Endodermal cell (in vitro differentiated cells): ENCODE measurements around the gene KDM1A. TPM values are rescaled to one million over a fixed set of nuclear protein-coding genes. Genes with fewer than 3 reads are reported as not detected.

Experiments used
- DNase-seq: peaks from one replicate; pipeline ENCODE4 v3.0.0-alpha.2; 2017
- H3K27ac ChIP-seq: 2 replicates; pipeline ENCODE4 v1.5.1; 2013; ENCODE audit warnings: mild to moderate bottlenecking, low read depth, low read length, moderate library complexity
- H3K27me3 ChIP-seq: 2 replicates; pipeline ENCODE4 v1.6.1; 2013; ENCODE audit warnings: mild to moderate bottlenecking, low read length, moderate library complexity; ENCODE audit not compliant: insufficient read depth, control insufficient read depth, poor library complexity, severe bottlenecking
- H3K36me3 ChIP-seq: 2 replicates; pipeline ENCODE4 v1.7.0; 2013; ENCODE audit warnings: mild to moderate bottlenecking, low read length, moderate library complexity; ENCODE audit not compliant: control insufficient read depth, insufficient read depth
- H3K4me1 ChIP-seq: one replicate; pipeline ENCODE4 v1.7.0; 2013; ENCODE audit warnings: low read length; ENCODE audit not compliant: control insufficient read depth, insufficient read depth
- H3K4me3 ChIP-seq: 2 replicates; pipeline ENCODE4 v1.5.1; 2013; ENCODE audit warnings: mild to moderate bottlenecking, low read length, moderate library complexity
- H3K9ac ChIP-seq: 2 replicates; pipeline ENCODE4 v1.6.1; 2013; ENCODE audit warnings: mild to moderate bottlenecking, low read length, moderate library complexity; ENCODE audit not compliant: poor library complexity, severe bottlenecking; ENCODE audit errors: extremely low read depth
- H3K9me3 ChIP-seq: 2 replicates; pipeline ENCODE4 v1.6.1; 2013; ENCODE audit warnings: mild to moderate bottlenecking, low read length, moderate library complexity; ENCODE audit not compliant: control insufficient read depth
- H3K27ac Mint-ChIP-seq: 2 replicates; pipeline ENCODE4 v1.8.0; 2020; ENCODE audit warnings: mixed read lengths
- H3K27me3 Mint-ChIP-seq: 2 replicates; pipeline ENCODE4 v1.8.0; 2021; ENCODE audit warnings: mild to moderate bottlenecking, mixed read lengths; ENCODE audit not compliant: insufficient read depth
- H3K36me3 Mint-ChIP-seq: 2 replicates; pipeline ENCODE4 v1.8.0; 2020; ENCODE audit warnings: low read depth, mixed read lengths
- H3K4me1 Mint-ChIP-seq: 2 replicates; pipeline ENCODE4 v1.8.0; 2020; ENCODE audit warnings: mixed read lengths
- H3K4me3 Mint-ChIP-seq: 2 replicates; pipeline ENCODE4 v1.8.0; 2020; ENCODE audit warnings: mild to moderate bottlenecking, moderate library complexity, mixed read lengths
- H3K9me3 Mint-ChIP-seq: 2 replicates; pipeline ENCODE4 v1.8.0; 2020; ENCODE audit warnings: mild to moderate bottlenecking, mixed read lengths
- CTCF ChIP-seq: fragments of 200-600 bp; sonication (generic); conservative IDR thresholded peaks from 2 replicates; pipeline ENCODE4 v1.5.0; 2021; ENCODE audit warnings: antibody characterized with exemption, mild to moderate bottlenecking
- WGBS, 2 experiments: methylation state at CpG; one replicate each; pipeline versions ENCODE4 v1.1.5 to v1.1.7; 2013; ENCODE audit warnings: missing lambda C conversion rate in 2 of 2, mixed read lengths in 1 of 2; ENCODE audit not compliant: insufficient coverage in 1 of 2, insufficient read length in 1 of 2; 5-methylcytosine and 5-hydroxymethylcytosine counted together
- total RNA-seq, 2 donors: library from RNA; stranded (reverse); fragmentation: NEBNext Ultra II Directional in 1 of 2; extraction: Animal tissue kit (Norgen Biotek cat#: 25700) in 1 of 2; gene quantifications; 2 replicates in 1 of 2; 3 replicates in 1 of 2; pipeline ENCODE4 v1.2.1, GENCODE V29; 2021

Gene KDM1A
- total RNA-seq, 2 donors from 2014 or later: 153 to 204 TPM

- H3K4me1 Mint-ChIP-seq: peaks cover 9% of the 10 kb centered on the region
- no peak for TF ChIP-seq CTCF
- H3K9me3 Mint-ChIP-seq: no peaks in the 10 kb centered on the region
- Histone ChIP-seq H3K27ac (no peak overlapping the region), H3K9ac (no peak overlapping the region), H3K4me3 (no peak overlapping the region), H3K36me3 (peaks cover 56% of the 10 kb centered on the region), H3K4me1 (no peaks in the 10 kb centered on the region), H3K9me3 (no peaks in the 10 kb centered on the region), H3K27me3 (no peaks in the 10 kb centered on the region)
- no peak overlapping the region for H3K4me3 Mint-ChIP-seq
- H3K36me3 Mint-ChIP-seq: peaks cover 42% of the 10 kb centered on the region
- DNase-seq: no peak
- no peak overlapping the region for H3K27ac Mint-ChIP-seq
- no peaks in the 10 kb centered on the region for H3K27me3 Mint-ChIP-seq
- 67 to 97% methylated on average over 1 to 4 of the region's 4 CpGs for WGBS, 2 experiments
These were observed 89.8 kb downstream of the KDM1A start for GRCh38 chr1:23108918-23109533.

- Histone ChIP-seq H3K9ac (no peak overlapping the region), H3K4me3 (no peak overlapping the region), H3K9me3 (no peaks in the 10 kb centered on the region), H3K4me1 (no peaks in the 10 kb centered on the region), H3K36me3 (peaks cover 42% of the 10 kb centered on the region), H3K27ac (no peak overlapping the region), H3K27me3 (no peaks in the 10 kb centered on the region)
- Mint-ChIP-seq H3K27ac (no peak overlapping the region), H3K27me3 (no peaks in the 10 kb centered on the region), H3K36me3 (peaks cover 35% of the 10 kb centered on the region), H3K4me1 (peaks cover 20% of the 10 kb centered on the region), H3K9me3 (no peaks in the 10 kb centered on the region), H3K4me3 (no peak overlapping the region)
- DNase-seq: no peak
- 98% methylated on average over 5 of the region's 5 CpGs; no CpG with 5 or more reads in 1 of the 2 experiments for WGBS, 2 experiments
- no peak for TF ChIP-seq CTCF
These were observed 91.1 kb downstream of the KDM1A start for GRCh38 chr1:23110391-23110790.

GRCh38 chr1:23111600-23112535 lies 92.6 kb downstream of the KDM1A start:
- Histone ChIP-seq H3K4me1 (no peaks in the 10 kb centered on the region), H3K9me3 (no peaks in the 10 kb centered on the region), H3K4me3 (no peak overlapping the region), H3K27ac (peak overlapping the region; percentile 36), H3K36me3 (peaks cover 27% of the 10 kb centered on the region), H3K27me3 (no peaks in the 10 kb centered on the region), H3K9ac (no peak overlapping the region)
- Mint-ChIP-seq H3K4me1 (peaks cover 20% of the 10 kb centered on the region), H3K9me3 (no peaks in the 10 kb centered on the region), H3K4me3 (no peak overlapping the region), H3K36me3 (peaks cover 24% of the 10 kb centered on the region), H3K27me3 (no peaks in the 10 kb centered on the region), H3K27ac (peak overlapping the region; percentile 16)
- DNase-seq: no peak
- TF ChIP-seq CTCF: no peak
- WGBS, 2 experiments: 89 to 100% methylated on average over 3 to 6 of the region's 6 CpGs
